IMR-90 (cell line): ENCODE data around the gene GGT5. TPM values are rescaled to one million over a fixed set of nuclear protein-coding genes. Genes with fewer than 3 reads are reported as not detected.

Experiments
- ATAC-seq: fragments of 200-7000 bp; cut with Tn5 transposase; 2 replicates; pipeline ENCODE4 v1.9.1; 2020; ENCODE audit warnings: low read depth, mild to moderate bottlenecking, moderate library complexity
- BruUV-seq: library from RNA; stranded (reverse); fragments of 400-500 nt; replicated peaks from 2 replicates; lab custom pipeline; 2021; lab: Mats Ljungman, UMichigan
- CTCF ChIA-PET: fragments of 300-600 bp; formaldehyde crosslinking; extraction: SDS; loops from one replicate; lab custom pipeline; 2021; ENCODE audit warnings: antibody characterized with exemption; lab: Yijun Ruan, JAX
- POLR2A ChIA-PET: fragments of 300-600 bp; sonication (Branson Sonifier 250); formaldehyde crosslinking; loops from one replicate; lab custom pipeline; 2022; ENCODE audit warnings: antibody characterized with exemption; ENCODE audit not compliant: unreplicated experiment; lab: Charles Lee
- DNase-seq: peaks from one replicate; pipeline ENCODE4 v3.0.0; 2013
- H2AFZ ChIP-seq: replicated peaks from 2 replicates; pipeline ENCODE3; 2013; ENCODE audit warnings: low read length, mild to moderate bottlenecking; ENCODE audit not compliant: poor library complexity
- H2AK5ac ChIP-seq: 2 replicates; pipeline ENCODE4 v1.6.1; 2013; ENCODE audit warnings: low read depth, low read length, inconsistent platforms
- H2AK9ac ChIP-seq: replicated peaks from 2 replicates; pipeline ENCODE3; 2013; ENCODE audit warnings: mild to moderate bottlenecking, low read depth, low read length, moderate library complexity; ENCODE audit not compliant: poor library complexity
- H2BK120ac ChIP-seq: 2 replicates; pipeline ENCODE4 v1.6.1; 2013; ENCODE audit warnings: low read depth, low read length, inconsistent platforms
- H2BK15ac ChIP-seq: 3 replicates; pipeline ENCODE4 v1.6.1; 2013; ENCODE audit warnings: low read depth, low read length, inconsistent platforms
- H2BK20ac ChIP-seq: 2 replicates; pipeline ENCODE4 v1.6.1; 2013; ENCODE audit warnings: low read depth, mild to moderate bottlenecking, inconsistent platforms, low read length, moderate library complexity
- H2BK5ac ChIP-seq: 2 replicates; pipeline ENCODE4 v1.6.1; 2013; ENCODE audit warnings: mild to moderate bottlenecking, low read depth, low read length, inconsistent platforms; ENCODE audit not compliant: poor library complexity, severe bottlenecking
- H3K14ac ChIP-seq: replicated peaks from 2 replicates; pipeline ENCODE4 v1.6.1; 2013; ENCODE audit warnings: low read depth, low read length, inconsistent platforms
- H3K18ac ChIP-seq: 2 replicates; pipeline ENCODE4 v1.6.1; 2013; ENCODE audit warnings: low read depth, low read length, control low read depth
- H3K23ac ChIP-seq: 2 replicates; pipeline ENCODE4 v1.6.1; 2013; ENCODE audit warnings: low read depth, low read length, inconsistent platforms
- H3K27ac ChIP-seq: 2 replicates; pipeline ENCODE4 v1.5.1; 2013; ENCODE audit warnings: mild to moderate bottlenecking, control low read depth, low read length; ENCODE audit not compliant: insufficient read depth
- H3K27me3 ChIP-seq: 2 replicates; pipeline ENCODE4 v1.6.1; 2013; ENCODE audit warnings: low read length; ENCODE audit not compliant: control insufficient read depth, insufficient read depth
- H3K36me3 ChIP-seq: 2 replicates; pipeline ENCODE4 v1.6.1; 2013; ENCODE audit warnings: low read length, mixed read lengths; ENCODE audit not compliant: control insufficient read depth, insufficient read depth
- H3K4ac ChIP-seq: 2 replicates; pipeline ENCODE4 v1.6.1; 2013; ENCODE audit warnings: low read depth, low read length, inconsistent platforms
- H3K4me1 ChIP-seq: 2 replicates; pipeline ENCODE4 v1.6.1; 2013; ENCODE audit warnings: low read length, mixed read lengths; ENCODE audit not compliant: control insufficient read depth, insufficient read depth
- H3K4me2 ChIP-seq: 2 replicates; pipeline ENCODE4 v1.6.1; 2013; ENCODE audit warnings: low read depth, mild to moderate bottlenecking, control low read depth, low read length, moderate library complexity
- H3K4me3 ChIP-seq: 2 replicates; pipeline ENCODE4 v1.5.1; 2013; ENCODE audit warnings: low read depth, mild to moderate bottlenecking, control low read depth, low read length, moderate library complexity; ENCODE audit not compliant: insufficient read depth
- H3K56ac ChIP-seq: 2 replicates; pipeline ENCODE4 v1.6.1; 2013; ENCODE audit warnings: low read length, inconsistent platforms; ENCODE audit not compliant: insufficient read depth; ENCODE audit errors: extremely low read depth
- H3K79me1 ChIP-seq, 2 experiments: 2 replicates each; pipeline ENCODE4 v1.6.1; 2013; ENCODE audit warnings: low read length in 2 of 2, inconsistent platforms in 1 of 2, low read depth in 1 of 2
- H3K9ac ChIP-seq: 2 replicates; pipeline ENCODE4 v1.6.1; 2013; ENCODE audit warnings: low read depth, low read length, control low read depth
- H3K9me1 ChIP-seq: 2 replicates; pipeline ENCODE4 v1.6.1; 2013; ENCODE audit warnings: low read length, inconsistent platforms; ENCODE audit not compliant: insufficient read depth
- H3K9me3 ChIP-seq: 2 replicates; pipeline ENCODE4 v1.6.1; 2013; ENCODE audit warnings: low read length; ENCODE audit not compliant: control insufficient read depth, insufficient read depth
- H4K20me1 ChIP-seq: 2 replicates; pipeline ENCODE4 v1.6.1; 2013; ENCODE audit warnings: low read length, inconsistent platforms; ENCODE audit not compliant: insufficient read depth
- H4K5ac ChIP-seq: 2 replicates; pipeline ENCODE4 v1.6.1; 2013; ENCODE audit warnings: mild to moderate bottlenecking, low read depth, low read length, control low read depth
- H4K8ac ChIP-seq, 2 experiments: 2 replicates each; pipeline ENCODE4 v1.6.1; 2013; ENCODE audit warnings: low read depth in 2 of 2, low read length in 2 of 2, control low read depth in 1 of 2, inconsistent platforms in 1 of 2
- H4K91ac ChIP-seq: 2 replicates; pipeline ENCODE4 v1.6.1; 2013; ENCODE audit warnings: low read depth, low read length, inconsistent platforms; ENCODE audit not compliant: insufficient read depth
- BHLHE40 ChIP-seq: fragments of 150-350 bp; IDR thresholded peaks from 2 replicates; pipeline ENCODE4 v1.6.1; 2016; ENCODE audit warnings: mild to moderate bottlenecking, low read depth, low read length
- CEBPB ChIP-seq: IDR thresholded peaks from 2 replicates; pipeline ENCODE4 v1.6.1; 2012; ENCODE audit warnings: low read depth, low read length, improper control_type of control experiment
- CHD1 ChIP-seq: IDR thresholded peaks from 2 replicates; pipeline ENCODE4 v1.6.1; 2012; ENCODE audit warnings: low read depth, low read length, improper control_type of control experiment
- CTCF ChIP-seq: conservative IDR thresholded peaks from 2 replicates; pipeline ENCODE4 v1.5.1; 2012; ENCODE audit warnings: mild to moderate bottlenecking, low read depth, low read length, improper control_type of control experiment
- ELK1 ChIP-seq: fragments of 150-350 bp; IDR thresholded peaks from 2 replicates; pipeline ENCODE4 v1.6.1; 2016; ENCODE audit warnings: low read depth, mild to moderate bottlenecking, low read length, moderate library complexity, borderline replicate concordance
- FOS ChIP-seq: fragments of 150-350 bp; IDR thresholded peaks from 2 replicates; pipeline ENCODE4 v1.6.1; 2016; ENCODE audit warnings: low read depth, low read length
- MAFK ChIP-seq: IDR thresholded peaks from 2 replicates; pipeline ENCODE4 v1.6.1; 2012; ENCODE audit warnings: low read depth, low read length, improper control_type of control experiment
- MAZ ChIP-seq: IDR thresholded peaks from 2 replicates; pipeline ENCODE4 v1.6.1; 2012; ENCODE audit warnings: low read depth, mild to moderate bottlenecking, low read length, improper control_type of control experiment, moderate library complexity, borderline replicate concordance
- MXI1 ChIP-seq: IDR thresholded peaks from 2 replicates; pipeline ENCODE4 v1.6.1; 2012; ENCODE audit warnings: low read depth, mild to moderate bottlenecking, low read length, moderate library complexity, borderline replicate concordance
- NFE2L2 ChIP-seq: fragments of 150-350 bp; IDR thresholded peaks from 2 replicates; pipeline ENCODE4 v1.6.1; 2016; ENCODE audit warnings: low read depth, mild to moderate bottlenecking, low read length
- POLR2A ChIP-seq: IDR thresholded peaks from 2 replicates; pipeline ENCODE4 v1.6.1; 2012; ENCODE audit warnings: mild to moderate bottlenecking, low read depth, low read length
- RAD21 ChIP-seq: IDR thresholded peaks from 2 replicates; pipeline ENCODE4 v1.6.1; 2012; ENCODE audit warnings: low read length, improper control_type of control experiment
- RCOR1 ChIP-seq: IDR thresholded peaks from 2 replicates; pipeline ENCODE4 v1.6.1; 2012; ENCODE audit warnings: mild to moderate bottlenecking, low read length, improper control_type of control experiment; ENCODE audit not compliant: insufficient replicate concordance
- RFX5 ChIP-seq: IDR thresholded peaks from 2 replicates; pipeline ENCODE4 v1.8.0; 2012; ENCODE audit warnings: low read depth, mild to moderate bottlenecking, low read length, moderate library complexity
- SMC3 ChIP-seq: fragments of 150-350 bp; IDR thresholded peaks from 2 replicates; pipeline ENCODE4 v1.6.1; 2016; ENCODE audit warnings: low read depth, mild to moderate bottlenecking, antibody characterized with exemption, low read length, moderate library complexity
- USF2 ChIP-seq: fragments of 150-350 bp; IDR thresholded peaks from 2 replicates; pipeline ENCODE4 v1.6.1; 2017; ENCODE audit warnings: mild to moderate bottlenecking, antibody characterized with exemption, low read length, low read depth
- WGBS, 2 experiments: methylation state at CpG; one replicate each; pipeline versions ENCODE4 v1.1.5 to v1.1.7; 2013; ENCODE audit warnings: missing lambda C conversion rate in 2 of 2; ENCODE audit not compliant: insufficient read length in 1 of 2; ENCODE audit errors: extremely low coverage in 2 of 2; 5-methylcytosine and 5-hydroxymethylcytosine counted together
- dilution Hi-C: fragments of 300-500 bp; cut with HindIII; formaldehyde crosslinking; loops from one replicate; pipeline ENCODE4 v1.14.3; 2018; ENCODE audit warnings: low sequenced_read_pairs; ENCODE audit not compliant: unreplicated experiment
- in situ Hi-C: fragments of 300-500 bp; cut with MboI; formaldehyde crosslinking; loops from 3 replicates; pipeline ENCODE4 v1.14.3; 2019; ENCODE audit warnings: low sequenced_read_pairs, inconsistent platforms, mixed read lengths
- intact Hi-C: fragments of 100-400 bp; cut with micrococcal nuclease; formaldehyde crosslinking; loops from 2 replicates; pipeline ENCODE4 v1.10.0; 2022
- polyA plus RNA-seq, 3 experiments: library from polyadenylated mRNA; depleted of rRNA; stranded (reverse); fragments of >200 nt; gene quantifications; 2 replicates each; pipeline ENCODE4 v1.2.3, GENCODE V29; 2012; ENCODE audit warnings: low replicate concordance in 1 of 3
- total RNA-seq: library from RNA; depleted of rRNA; stranded (reverse); fragments of >200 nt; gene quantifications from 2 replicates; pipeline ENCODE4 v1.2.3, GENCODE V29; 2012

GGT5 gene
- total and polyA plus RNA-seq, 2 of the 4 experiments (the other 2 are of a cell fraction), result 0.18 to 5.8 TPM

GRCh38 chr22:24176040-24176439 lies 68.8 kb downstream of the GGT5 start:
- Histone ChIP-seq H3K36me3 (peaks cover 42% of the 10 kb centered on the region), H3K79me1 (peaks cover 0 to 8% of the 10 kb centered on the region in 2 experiments; a peak in 2 of 4 replicates), H3K27ac (no peak overlapping the region), H2AK5ac (no peak overlapping the region), H4K8ac (no peak overlapping the region), H3K56ac (no peak overlapping the region), H3K9me3 (no peaks in the 10 kb centered on the region), H3K18ac (no peak overlapping the region), H4K20me1 (peaks cover 19% of the 10 kb centered on the region; the same call in 1 of the 2 replicates), H2AFZ (no peak overlapping the region), H3K4ac (no peak overlapping the region), H4K91ac (no peak overlapping the region), H2BK5ac (no peak overlapping the region), H2BK20ac (no peak overlapping the region), H4K5ac (no peak overlapping the region), H3K27me3 (no peaks in the 10 kb centered on the region), H2AK9ac (peak overlapping the region; percentile 1), H3K4me2 (no peak overlapping the region), H3K9me1 (no peaks in the 10 kb centered on the region), H3K4me1 (no peaks in the 10 kb centered on the region), H3K4me3 (no peak overlapping the region), H3K14ac (no peak overlapping the region), H2BK120ac (no peak overlapping the region), H2BK15ac (no peak overlapping the region), H3K23ac (no peak overlapping the region), H3K9ac (no peak overlapping the region)
- intact Hi-C loops, result loop anchor here (10.0 kb wide), 1 partner anchor 191 kb away; the partner anchor contains the start of gene GSTT2
- ChIA-PET POLR2A (no interaction called here), CTCF (interaction anchor here (2.5 kb wide), 1 partner anchor 69 kb away, joined by 19 read pairs; no protein-coding TSS in a partner anchor)
- WGBS, 2 experiments, result 98% methylated on average over 9 of the region's 11 CpGs; no CpG with 5 or more reads in 1 of the 2 experiments
- in situ Hi-C loops, result no loop called here
- no peak for TF ChIP-seq MAFK
- TF ChIP-seq SMC3, result no peak
- TF ChIP-seq CHD1, result no peak
- TF ChIP-seq CTCF, result no peak
- no peak for TF ChIP-seq ELK1
- no peak for TF ChIP-seq POLR2A
- no peak for TF ChIP-seq NFE2L2
- TF ChIP-seq FOS, result no peak
- no peak for TF ChIP-seq RFX5
- no peak for TF ChIP-seq RAD21
- no peak for TF ChIP-seq RCOR1
- no peak for TF ChIP-seq BHLHE40
- TF ChIP-seq USF2, result no peak
- TF ChIP-seq MAZ, result no peak
- TF ChIP-seq MXI1, result no peak
- no peak for TF ChIP-seq CEBPB
- no peak for ATAC-seq
- DNase-seq, result no peak
- dilution Hi-C loops, result no loop called here
- no TSS peak for BruUV-seq
